Adipocyte (in vitro differentiated cells): Measurements from ENCODE around the gene PPP4C.

Source experiments
- DNase-seq: peaks from one replicate; pipeline ENCODE4 v3.0.0-alpha.2; 2015; ENCODE audit warnings: low read depth
- H3K27me3 ChIP-seq: replicated peaks from 2 replicates; pipeline ENCODE4 v1.7.0; 2013; ENCODE audit warnings: mild to moderate bottlenecking, low read length, moderate library complexity; ENCODE audit not compliant: control insufficient read depth, insufficient read depth
- H3K36me3 ChIP-seq: 2 replicates; pipeline ENCODE4 v1.7.0; 2013; ENCODE audit warnings: low read length, mild to moderate bottlenecking, moderate library complexity; ENCODE audit not compliant: control insufficient read depth, insufficient read depth, severe bottlenecking
- H3K4me1 ChIP-seq: 2 replicates; pipeline ENCODE4 v1.7.0; 2013; ENCODE audit warnings: mild to moderate bottlenecking, low read length, moderate library complexity; ENCODE audit not compliant: control insufficient read depth, insufficient read depth
- H3K4me3 ChIP-seq: 2 replicates; pipeline ENCODE4 v1.7.0; 2013; ENCODE audit warnings: mild to moderate bottlenecking, low read length, moderate library complexity
- H3K9ac ChIP-seq: 2 replicates; pipeline ENCODE4 v1.7.0; 2013; ENCODE audit warnings: mild to moderate bottlenecking, low read length, moderate library complexity
- H3K9me3 ChIP-seq: 2 replicates; pipeline ENCODE4 v1.7.0; 2013; ENCODE audit warnings: mild to moderate bottlenecking, low read length, moderate library complexity; ENCODE audit not compliant: control insufficient read depth

Gene PPP4C

GRCh38 chr16:30084816-30085159 is 9.0 kb downstream of the PPP4C start:
- Histone ChIP-seq H3K4me1 (peaks cover 8% of the 10 kb centered on the region), H3K4me3 (no peak overlapping the region), H3K9me3 (no peaks in the 10 kb centered on the region), H3K9ac (no peak overlapping the region), H3K36me3 (peaks cover 46% of the 10 kb centered on the region), H3K27me3 (no peaks in the 10 kb centered on the region)
- no peak for DNase-seq

GRCh38 chr16:30085247-30085646 is 9.5 kb downstream of the PPP4C start:
- Histone ChIP-seq H3K4me1 (peaks cover 13% of the 10 kb centered on the region), H3K36me3 (peaks cover 45% of the 10 kb centered on the region), H3K27me3 (no peaks in the 10 kb centered on the region), H3K9ac (peak overlapping the region; percentile 78), H3K4me3 (no peak overlapping the region), H3K9me3 (no peaks in the 10 kb centered on the region)
- no peak for DNase-seq

- peaks cover 19% of the 10 kb centered on the region for H3K4me1 ChIP-seq
- no peak for DNase-seq
- H3K36me3 ChIP-seq, result peaks cover 43% of the 10 kb centered on the region
These were observed 10.0 kb downstream of the PPP4C start for GRCh38 chr16:30085820-30086219.

GRCh38 chr16:30086291-30087140 is 10.7 kb downstream of the PPP4C start:
- H3K36me3 ChIP-seq, result peaks cover 36% of the 10 kb centered on the region
- no peak overlapping the region for H3K4me3 ChIP-seq
- no peaks in the 10 kb centered on the region for H3K27me3 ChIP-seq
- no peaks in the 10 kb centered on the region for H3K9me3 ChIP-seq
- peaks cover 26% of the 10 kb centered on the region for H3K4me1 ChIP-seq
- H3K9ac ChIP-seq, result no peak overlapping the region
- DNase-seq, result no peak

More at GRCh38 chr16:30085820-30086219, 10.0 kb downstream of the PPP4C start:
- H3K4me3 ChIP-seq, result no peak overlapping the region
- H3K9me3 ChIP-seq, result no peaks in the 10 kb centered on the region
- H3K27me3 ChIP-seq, result no peaks in the 10 kb centered on the region
- peak overlapping the region; percentile 78 for H3K9ac ChIP-seq

GRCh38 chr16:30087181-30087898 is 11.5 kb downstream of the PPP4C start:
- Histone ChIP-seq H3K9me3 (no peaks in the 10 kb centered on the region), H3K27me3 (no peaks in the 10 kb centered on the region), H3K4me3 (no peak overlapping the region), H3K9ac (no peak overlapping the region), H3K36me3 (peaks cover 31% of the 10 kb centered on the region), H3K4me1 (peaks cover 31% of the 10 kb centered on the region)
- DNase-seq, result no peak

GRCh38 chr16:30088237-30088831 is 12.5 kb downstream of the PPP4C start:
- Histone ChIP-seq H3K4me1 (peaks cover 36% of the 10 kb centered on the region), H3K9ac (no peak overlapping the region), H3K27me3 (no peaks in the 10 kb centered on the region), H3K36me3 (peaks cover 21% of the 10 kb centered on the region), H3K4me3 (no peak overlapping the region), H3K9me3 (no peaks in the 10 kb centered on the region)
- no peak for DNase-seq

GRCh38 chr16:30088832-30089624 is 13.2 kb downstream of the PPP4C start:
- no peaks in the 10 kb centered on the region for H3K27me3 ChIP-seq
- DNase-seq, result no peak
- H3K9ac ChIP-seq, result no peak overlapping the region
- H3K36me3 ChIP-seq, result peaks cover 17% of the 10 kb centered on the region
- H3K4me3 ChIP-seq, result no peak overlapping the region
- H3K4me1 ChIP-seq, result peaks cover 36% of the 10 kb centered on the region
- H3K9me3 ChIP-seq, result no peaks in the 10 kb centered on the region

- DNase-seq, result no peak
- Histone ChIP-seq H3K27me3 (no peaks in the 10 kb centered on the region), H3K4me3 (no peak overlapping the region), H3K4me1 (peaks cover 40% of the 10 kb centered on the region), H3K9me3 (no peaks in the 10 kb centered on the region), H3K36me3 (peaks cover 13% of the 10 kb centered on the region), H3K9ac (peak overlapping the region; percentile 80)
These were observed 15.0 kb downstream of the PPP4C start for GRCh38 chr16:30090610-30091331.

- Histone ChIP-seq H3K27me3 (no peaks in the 10 kb centered on the region), H3K9me3 (no peaks in the 10 kb centered on the region), H3K36me3 (peaks cover 13% of the 10 kb centered on the region), H3K9ac (peak within 1 kb of the TSS; percentile 80), H3K4me3 (peak within 1 kb of the TSS; percentile 74), H3K4me1 (peaks cover 44% of the 10 kb centered on the region)
- DNase-seq, result peak; percentile 98
These were observed 15.9 kb downstream of the PPP4C start, which contains the start of gene TBX6 for GRCh38 chr16:30091474-30092372. TSS of gene TBX6 (minus strand) at chr16:30091924. CDS start at chr16:30091193, 731 bp downstream.
